ENCODE results near the gene FRAT2.

DNA sequence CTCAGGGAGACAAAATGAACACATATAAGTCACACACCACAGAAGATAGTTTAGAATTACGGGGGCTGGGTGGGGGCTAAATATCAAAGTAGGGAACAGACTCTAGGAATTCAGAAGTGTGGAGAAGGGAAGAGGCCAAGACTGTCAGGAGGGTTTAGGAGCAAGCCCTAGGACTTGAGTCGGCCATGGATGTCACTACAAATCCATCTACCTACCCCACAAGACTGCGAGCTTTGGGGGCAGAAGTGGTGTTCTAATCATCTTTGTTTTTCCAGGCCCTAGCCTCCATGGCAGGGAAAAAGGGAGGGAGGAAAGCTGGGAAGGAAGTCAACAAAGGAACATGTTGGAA lies 36.3 kb downstream of the FRAT2 start:
- TF ChIP-seq, protein P1, sequence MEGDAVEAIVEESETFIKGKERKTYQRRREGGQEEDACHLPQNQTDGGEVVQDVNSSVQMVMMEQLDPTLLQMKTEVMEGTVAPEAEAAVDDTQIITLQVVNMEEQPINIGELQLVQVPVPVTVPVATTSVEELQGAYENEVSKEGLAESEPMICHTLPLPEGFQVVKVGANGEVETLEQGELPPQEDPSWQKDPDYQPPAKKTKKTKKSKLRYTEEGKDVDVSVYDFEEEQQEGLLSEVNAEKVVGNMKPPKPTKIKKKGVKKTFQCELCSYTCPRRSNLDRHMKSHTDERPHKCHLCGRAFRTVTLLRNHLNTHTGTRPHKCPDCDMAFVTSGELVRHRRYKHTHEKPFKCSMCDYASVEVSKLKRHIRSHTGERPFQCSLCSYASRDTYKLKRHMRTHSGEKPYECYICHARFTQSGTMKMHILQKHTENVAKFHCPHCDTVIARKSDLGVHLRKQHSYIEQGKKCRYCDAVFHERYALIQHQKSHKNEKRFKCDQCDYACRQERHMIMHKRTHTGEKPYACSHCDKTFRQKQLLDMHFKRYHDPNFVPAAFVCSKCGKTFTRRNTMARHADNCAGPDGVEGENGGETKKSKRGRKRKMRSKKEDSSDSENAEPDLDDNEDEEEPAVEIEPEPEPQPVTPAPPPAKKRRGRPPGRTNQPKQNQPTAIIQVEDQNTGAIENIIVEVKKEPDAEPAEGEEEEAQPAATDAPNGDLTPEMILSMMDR (conservative IDR thresholded peaks at IDR 0.05), result no peak
- no peak for TF ChIP-seq ZFX (IDR thresholded peaks at IDR 0.05)
